GM21723 (cell line): Measurements from ENCODE around the gene LILRA6.
"Not testable (repeated sequence)": the region's sequence is repeated elsewhere in the genome, so short reads cannot be mapped to it uniquely, and the experiment has no call there.

Experiments
- ATAC-seq: cut with Tn5 transposase; IDR thresholded peaks from one replicate; pipeline ENCODE4 v1.9.1; 2021; ENCODE audit warnings: mild to moderate bottlenecking, moderate library complexity; ENCODE audit not compliant: unreplicated experiment

Gene LILRA6

DNA sequence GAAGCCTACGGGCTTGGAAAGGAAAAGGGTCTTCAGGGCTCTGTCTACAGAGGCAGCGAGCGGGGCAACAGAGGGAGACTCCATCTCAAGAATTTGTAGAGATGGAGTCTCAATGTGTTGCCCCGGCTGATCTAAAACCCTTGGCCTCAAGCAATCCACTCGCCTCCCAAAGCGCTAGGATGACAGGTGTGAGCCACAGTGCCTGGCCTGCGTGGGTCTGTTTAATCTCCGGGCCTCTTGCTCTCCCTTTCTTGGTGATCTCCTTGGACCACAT lies 33.9 kb downstream of the LILRA6 start:
- ATAC-seq, result no peak

- ATAC-seq, result no peak
These were observed 34.4 kb downstream of the LILRA6 start for GRCh38 chr19:54207983-54208783.

DNA sequence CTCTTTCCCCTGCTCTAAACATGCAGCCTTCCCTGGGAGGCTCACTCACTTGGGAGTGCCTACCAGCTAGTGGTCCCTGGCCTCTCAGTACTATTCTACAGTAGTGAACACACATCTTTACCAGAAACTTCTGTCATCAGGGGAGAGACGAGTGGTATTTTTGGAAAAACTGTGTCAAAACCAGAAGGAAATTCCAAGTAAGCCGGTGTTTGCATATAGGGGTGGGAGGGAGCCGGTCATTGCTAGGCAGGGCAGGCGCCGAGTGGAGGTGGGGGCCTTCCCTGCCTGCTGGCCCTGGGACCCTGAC lies 35.0 kb downstream of the LILRA6 start:
- no peak for ATAC-seq

GRCh38 chr19:54207193-54207592 lies 35.4 kb downstream of the LILRA6 start:
- ATAC-seq, result not testable (repeated sequence)

DNA sequence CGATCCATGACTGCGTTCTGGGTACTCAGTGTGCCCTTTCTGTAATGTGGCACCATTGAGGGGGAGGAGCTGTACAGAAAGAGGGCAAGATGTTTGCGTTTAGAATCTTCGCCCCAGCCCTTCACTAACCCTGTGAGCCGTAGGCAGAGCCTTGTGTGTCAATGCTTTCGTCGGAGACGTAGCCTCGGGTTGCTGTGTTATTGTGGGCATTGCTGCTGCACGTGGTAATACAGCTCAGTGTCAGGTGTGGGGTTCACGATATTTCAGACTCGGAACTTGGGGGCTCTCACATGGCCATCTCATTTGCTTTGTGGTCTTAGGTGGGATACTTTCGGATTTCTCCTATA lies 35.8 kb downstream of the LILRA6 start:
- ATAC-seq, result no peak

- no peak for ATAC-seq
These were observed 36.4 kb downstream of the LILRA6 start for GRCh38 chr19:54206030-54206830.

GRCh38 chr19:54204767-54205468 lies 37.7 kb downstream of the LILRA6 start:
- ATAC-seq, result no peak

DNA sequence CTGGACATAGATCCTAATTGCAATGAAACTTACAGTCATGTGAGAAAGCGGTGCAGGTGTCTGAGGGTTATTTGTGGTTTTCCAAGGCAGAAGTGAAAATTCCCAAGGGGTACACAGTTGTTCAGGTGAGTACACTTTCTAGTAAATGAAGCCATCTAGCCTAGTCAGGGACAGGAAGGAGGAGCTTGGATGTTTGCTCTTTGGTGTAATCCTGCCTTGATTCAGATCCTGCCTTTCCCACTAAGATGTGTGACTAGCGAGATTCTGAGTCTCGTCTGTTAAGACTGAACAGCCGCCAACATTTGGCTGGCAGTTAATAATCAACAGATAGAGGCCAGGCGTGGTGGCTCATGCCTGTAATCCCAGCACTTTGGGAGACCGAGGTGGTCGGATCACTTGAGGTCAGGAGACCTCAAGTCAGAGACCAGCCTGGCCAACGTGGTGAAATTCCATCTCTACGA lies 39.4 kb downstream of the LILRA6 start:
- ATAC-seq, result no peak

DNA sequence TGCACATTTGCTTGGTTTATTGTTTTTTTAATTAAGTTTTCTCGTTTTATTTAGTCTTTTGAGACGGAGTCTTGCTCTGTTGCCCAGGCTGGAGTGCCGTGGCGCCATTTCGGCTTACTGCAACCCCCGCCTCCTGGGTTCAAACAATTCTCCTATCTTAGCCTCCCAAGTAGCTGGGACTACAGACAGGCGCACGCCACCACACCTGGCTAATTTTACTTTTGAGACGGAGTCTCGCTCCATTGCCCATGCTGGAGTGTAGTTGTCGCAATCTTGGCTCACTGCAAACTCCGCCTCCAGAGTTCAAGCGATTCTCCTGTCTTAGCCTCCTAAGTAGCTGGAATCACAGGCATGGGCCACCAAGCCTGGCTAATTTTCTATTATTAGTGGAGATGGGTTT lies 40.6 kb downstream of the LILRA6 start:
- ATAC-seq, result no peak

- ATAC-seq, result no peak
These were observed 41.4 kb downstream of the LILRA6 start for GRCh38 chr19:54201172-54201701.

GRCh38 chr19:54199401-54199800 lies 43.2 kb downstream of the LILRA6 start:
- no peak for ATAC-seq

- no peak for ATAC-seq
These were observed 45.5 kb downstream of the LILRA6 start for GRCh38 chr19:54197121-54197520.

DNA sequence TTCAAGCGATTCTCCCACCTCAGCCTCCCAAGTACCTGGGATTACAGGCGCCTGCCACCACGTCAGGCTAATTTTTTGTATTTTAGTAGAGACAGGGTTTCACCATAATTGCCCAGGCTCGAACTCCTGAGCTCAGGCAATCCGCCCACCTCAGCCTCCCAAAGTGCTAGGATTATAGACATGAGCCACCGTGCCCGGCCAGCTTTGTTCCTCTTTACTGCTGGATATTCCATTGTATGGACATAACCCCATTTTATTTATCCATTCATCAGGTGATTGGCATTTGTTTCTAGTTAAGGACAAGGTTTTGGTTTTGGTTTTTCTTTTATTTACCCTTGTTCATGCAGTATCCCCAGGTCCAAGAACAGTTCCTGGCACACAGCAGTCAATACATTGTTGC lies 46.1 kb downstream of the LILRA6 start:
- no peak for ATAC-seq

DNA sequence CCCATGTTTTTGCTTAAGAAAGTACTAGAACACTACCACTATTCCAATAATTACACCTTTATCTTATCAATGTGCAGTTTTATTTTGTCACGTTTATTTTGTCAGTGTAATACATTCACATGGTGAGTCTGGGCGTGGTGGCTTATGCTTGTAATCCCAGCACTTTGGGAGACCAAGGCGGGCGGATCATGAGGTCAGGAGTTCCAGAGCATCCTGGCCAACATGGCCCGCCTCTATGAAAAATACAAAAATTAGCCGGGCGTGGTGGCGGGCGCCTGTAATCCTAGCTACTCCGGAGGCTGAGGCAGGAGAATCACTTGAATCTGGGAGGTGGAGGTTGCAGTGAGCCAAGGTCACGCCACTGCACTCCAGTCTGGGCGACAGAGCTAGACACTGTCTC lies 48.1 kb downstream of the LILRA6 start:
- ATAC-seq, result not testable (repeated sequence)

GRCh38 chr19:54193011-54193410 lies 49.6 kb downstream of the LILRA6 start:
- ATAC-seq, result no peak

DNA sequence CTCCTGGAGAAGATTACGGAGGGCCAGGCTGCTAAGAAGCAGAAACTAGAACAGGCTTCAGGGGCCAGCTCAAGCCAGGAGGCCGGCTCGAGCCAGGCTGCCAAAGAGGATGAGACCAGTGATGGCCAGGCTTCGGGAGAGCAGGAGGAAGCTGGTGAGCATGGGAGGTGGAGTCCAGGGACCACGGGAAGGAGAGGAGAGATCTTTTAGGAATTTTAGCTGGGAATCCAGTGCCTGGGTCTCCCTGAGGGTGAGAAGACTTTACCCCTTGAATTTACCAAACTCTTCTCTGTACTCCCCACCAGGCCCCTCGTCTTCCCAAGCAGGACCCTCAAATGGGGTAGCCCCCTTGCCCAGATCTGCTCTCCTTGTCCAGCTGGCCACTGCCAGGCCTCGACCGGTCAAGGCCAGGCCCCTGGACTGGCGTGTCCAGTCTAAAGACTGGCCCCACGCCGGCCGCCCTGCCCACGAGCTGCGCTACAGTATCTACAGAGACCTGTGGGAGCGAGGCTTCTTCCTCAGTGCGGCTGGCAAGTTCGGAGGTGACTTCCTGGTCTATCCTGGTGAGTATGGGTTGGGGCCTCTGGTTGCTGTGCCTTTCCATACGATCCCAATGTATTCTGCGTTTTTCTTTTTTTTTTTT lies 50.7 kb downstream of the LILRA6 start:
- no peak for ATAC-seq

GRCh38 chr19:54191011-54191810 lies 51.4 kb downstream of the LILRA6 start, which contains the start of gene TSEN34:
TSS of gene TSEN34 (plus strand) at chr19:54191308. CDS start at chr19:54191365, 57 bp downstream.
- ATAC-seq, result peak; percentile 38

- ATAC-seq, result peak; percentile 43
These were observed 52.0 kb downstream of the LILRA6 start for GRCh38 chr19:54190503-54191010.

- ATAC-seq, result peak; percentile 48
These were observed 52.7 kb downstream of the LILRA6 start for GRCh38 chr19:54189735-54190502.
